DND-41 (cell line): ENCODE results near the gene B4GAT1.

ENCODE experiments used
- ATAC-seq: fragments of 200-7000 bp; cut with Tn5 transposase; 3 replicates; pipeline ENCODE4 v1.9.1; 2021; ENCODE audit warnings: low read depth; ENCODE audit not compliant: insufficient read depth
- DNase-seq: peaks from one replicate; pipeline ENCODE4 v3.0.0-alpha.2; 2020
- H2AFZ ChIP-seq: 2 replicates; pipeline ENCODE4 v1.6.0; 2012; ENCODE audit warnings: low read depth, low read length
- H3K27ac ChIP-seq: 2 replicates; pipeline ENCODE4 v1.5.1; 2012; ENCODE audit warnings: low read length, inconsistent platforms
- H3K27me3 ChIP-seq: fragments of 200-600 bp; sonication (generic); 2 replicates; pipeline ENCODE4 v1.6.0; 2012; ENCODE audit warnings: low read length, mild to moderate bottlenecking, inconsistent platforms; ENCODE audit not compliant: insufficient read depth, poor library complexity
- H3K36me3 ChIP-seq: 2 replicates; pipeline ENCODE4 v1.5.1; 2012; ENCODE audit warnings: low read length, inconsistent platforms; ENCODE audit not compliant: insufficient read depth
- H3K4me1 ChIP-seq: 2 replicates; pipeline ENCODE4 v1.5.1; 2012; ENCODE audit warnings: mild to moderate bottlenecking, low read length; ENCODE audit not compliant: insufficient read depth
- H3K4me2 ChIP-seq: 2 replicates; pipeline ENCODE4 v1.6.0; 2012; ENCODE audit warnings: mild to moderate bottlenecking, moderate library complexity, low read length, inconsistent platforms; ENCODE audit not compliant: insufficient read depth
- H3K4me3 ChIP-seq, 2 experiments: fragments of 200-600 bp in 1 of 2; shearing (Covaris generic) in 1 of 2; 2 replicates each; pipeline ENCODE4 v1.5.1; 2012 to 2016; ENCODE audit warnings: inconsistent platforms in 2 of 2, low read length in 2 of 2, mild to moderate bottlenecking in 2 of 2, low read depth in 1 of 2, moderate library complexity in 1 of 2
- H3K79me2 ChIP-seq: 2 replicates; pipeline ENCODE4 v1.6.0; 2012; ENCODE audit warnings: low read length, inconsistent platforms; ENCODE audit not compliant: insufficient read depth
- H3K9ac ChIP-seq: 2 replicates; pipeline ENCODE4 v1.6.0; 2012; ENCODE audit warnings: low read depth, mild to moderate bottlenecking, inconsistent platforms, low read length, moderate library complexity
- H3K9me3 ChIP-seq: 2 replicates; pipeline ENCODE4 v1.5.1; 2012; ENCODE audit warnings: low read length, moderate library complexity, mild to moderate bottlenecking, inconsistent platforms; ENCODE audit not compliant: insufficient read depth, severe bottlenecking
- H4K20me1 ChIP-seq: 2 replicates; pipeline ENCODE4 v1.6.0; 2012; ENCODE audit warnings: low read length; ENCODE audit not compliant: insufficient read depth
- EZH2 ChIP-seq: IDR thresholded peaks from 3 replicates; pipeline ENCODE4 v1.6.1; 2012; ENCODE audit warnings: borderline replicate concordance, low read depth, mild to moderate bottlenecking, moderate library complexity, low read length, inconsistent platforms; ENCODE audit not compliant: severe bottlenecking
- TF ChIP-seq, protein P1 (sequence below): IDR thresholded peaks from 2 replicates; pipeline ENCODE4 v1.5.1; 2012; ENCODE audit warnings: borderline replicate concordance, low read length, moderate library complexity, mild to moderate bottlenecking; ENCODE audit not compliant: poor library complexity, severe bottlenecking; ENCODE audit errors: extremely low read depth

The B4GAT1 gene

DNA sequence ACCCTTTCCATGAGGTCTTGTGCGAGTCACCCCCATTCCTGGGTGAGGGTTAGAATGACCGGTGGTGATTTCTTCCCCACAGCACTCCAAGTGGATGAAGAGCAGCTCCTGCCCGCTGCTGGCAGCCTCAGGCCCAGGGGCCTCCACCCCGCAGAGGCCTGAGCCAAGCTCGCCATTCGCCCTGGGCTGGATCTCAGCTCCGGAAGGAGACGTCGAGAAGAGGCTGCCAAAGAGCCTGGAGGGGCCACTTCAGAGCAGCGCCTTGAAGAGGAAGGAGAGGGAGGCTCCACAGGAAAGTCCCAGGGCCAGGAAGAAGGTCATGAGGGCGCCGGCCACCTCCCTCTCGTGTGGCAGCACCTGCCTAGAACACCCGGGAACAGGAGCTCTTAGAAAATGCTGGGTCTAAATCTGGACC lies 15.8 kb upstream of the B4GAT1 start:
- Histone ChIP-seq H4K20me1 (no peaks in the 10 kb centered on the region), H3K9me3 (no peaks in the 10 kb centered on the region), H3K4me2 (no peak overlapping the region), H3K27me3 (no peaks in the 10 kb centered on the region), H3K9ac (no peak overlapping the region), H3K36me3 (peaks cover 20% of the 10 kb centered on the region), H2AFZ (no peak overlapping the region), H3K4me1 (no peaks in the 10 kb centered on the region), H3K4me3 (no peak overlapping the region), H3K27ac (no peak overlapping the region), H3K79me2 (no peaks in the 10 kb centered on the region)
- TF ChIP-seq EZH2 = no peak
- TF ChIP-seq, protein P1, sequence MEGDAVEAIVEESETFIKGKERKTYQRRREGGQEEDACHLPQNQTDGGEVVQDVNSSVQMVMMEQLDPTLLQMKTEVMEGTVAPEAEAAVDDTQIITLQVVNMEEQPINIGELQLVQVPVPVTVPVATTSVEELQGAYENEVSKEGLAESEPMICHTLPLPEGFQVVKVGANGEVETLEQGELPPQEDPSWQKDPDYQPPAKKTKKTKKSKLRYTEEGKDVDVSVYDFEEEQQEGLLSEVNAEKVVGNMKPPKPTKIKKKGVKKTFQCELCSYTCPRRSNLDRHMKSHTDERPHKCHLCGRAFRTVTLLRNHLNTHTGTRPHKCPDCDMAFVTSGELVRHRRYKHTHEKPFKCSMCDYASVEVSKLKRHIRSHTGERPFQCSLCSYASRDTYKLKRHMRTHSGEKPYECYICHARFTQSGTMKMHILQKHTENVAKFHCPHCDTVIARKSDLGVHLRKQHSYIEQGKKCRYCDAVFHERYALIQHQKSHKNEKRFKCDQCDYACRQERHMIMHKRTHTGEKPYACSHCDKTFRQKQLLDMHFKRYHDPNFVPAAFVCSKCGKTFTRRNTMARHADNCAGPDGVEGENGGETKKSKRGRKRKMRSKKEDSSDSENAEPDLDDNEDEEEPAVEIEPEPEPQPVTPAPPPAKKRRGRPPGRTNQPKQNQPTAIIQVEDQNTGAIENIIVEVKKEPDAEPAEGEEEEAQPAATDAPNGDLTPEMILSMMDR = no peak
- DNase-seq (no peak), ATAC-seq (no peak)

GRCh38 chr11:66362481-66363147 lies 15.2 kb upstream of the B4GAT1 start:
- no peak overlapping the region for H3K4me3 ChIP-seq
- DNase-seq (no peak), ATAC-seq (no peak)
- H3K4me1 ChIP-seq = no peaks in the 10 kb centered on the region
- no peak overlapping the region for H3K4me2 ChIP-seq
- no peaks in the 10 kb centered on the region for H3K9me3 ChIP-seq
- H3K27me3 ChIP-seq = no peaks in the 10 kb centered on the region
- peaks cover 24% of the 10 kb centered on the region for H3K36me3 ChIP-seq
- TF ChIP-seq EZH2 = no peak
- TF ChIP-seq, protein P1 = no peak
- H3K9ac ChIP-seq = no peak overlapping the region
- H2AFZ ChIP-seq = no peak overlapping the region
- no peaks in the 10 kb centered on the region for H4K20me1 ChIP-seq
- H3K27ac ChIP-seq = no peak overlapping the region
- no peaks in the 10 kb centered on the region for H3K79me2 ChIP-seq

- no peak overlapping the region for H3K4me2 ChIP-seq
- no peak overlapping the region for H3K9ac ChIP-seq
- no peaks in the 10 kb centered on the region for H4K20me1 ChIP-seq
- TF ChIP-seq, protein P1 = no peak
- TF ChIP-seq EZH2 = no peak
- H3K9me3 ChIP-seq = no peaks in the 10 kb centered on the region
- H3K27me3 ChIP-seq = no peaks in the 10 kb centered on the region
- peaks cover 24% of the 10 kb centered on the region for H3K36me3 ChIP-seq
- no peak overlapping the region for H3K4me3 ChIP-seq
- no peaks in the 10 kb centered on the region for H3K4me1 ChIP-seq
- no peaks in the 10 kb centered on the region for H3K79me2 ChIP-seq
- H2AFZ ChIP-seq = no peak overlapping the region
- no peak overlapping the region for H3K27ac ChIP-seq
- ATAC-seq (no peak), DNase-seq (no peak)
Measured at GRCh38 chr11:66361502-66361941, 14.1 kb upstream of the B4GAT1 start.
